GM18909 (cell line): Measurements from ENCODE around the gene IRF4.

Experiments
- ATAC-seq: cut with Tn5 transposase; IDR thresholded peaks from one replicate; pipeline ENCODE4 v1.9.1; 2021; ENCODE audit warnings: mild to moderate bottlenecking; ENCODE audit not compliant: unreplicated experiment, poor library complexity

IRF4 gene

DNA sequence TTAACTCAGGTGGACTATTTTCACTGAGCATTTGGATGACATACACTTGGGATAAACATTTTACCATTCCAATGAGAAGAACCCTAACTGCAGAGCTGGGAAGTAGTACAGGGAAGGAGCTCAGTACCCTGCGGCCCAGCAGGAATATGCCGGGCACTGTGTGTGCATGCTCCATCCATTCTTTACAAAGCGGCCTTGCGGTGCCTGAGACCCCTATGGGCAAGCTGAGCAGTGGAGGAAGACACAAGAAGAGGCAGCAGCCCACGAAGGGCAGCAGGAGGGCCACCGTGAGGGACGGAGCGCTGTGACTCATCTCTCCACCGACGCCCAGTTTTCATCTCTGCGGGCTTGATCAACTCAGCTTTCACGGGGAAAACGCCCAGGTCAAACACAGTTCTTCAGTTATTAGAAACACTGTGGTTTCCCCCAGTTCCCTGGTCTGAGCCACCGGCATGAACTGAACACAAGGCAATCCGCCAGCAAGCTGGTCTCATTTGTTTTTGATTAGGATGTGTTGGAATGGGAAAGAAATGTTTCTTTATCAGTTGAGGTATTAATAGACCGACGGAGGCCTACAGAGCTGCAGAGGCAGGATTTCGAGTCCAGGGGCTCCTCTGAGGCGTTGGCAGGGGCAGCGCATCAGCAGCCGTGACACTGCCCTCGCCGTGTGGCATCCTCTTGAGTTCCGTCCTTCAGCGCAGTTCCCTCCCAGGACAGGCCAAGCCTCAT is 44.9 kb downstream of the IRF4 start:
- ATAC-seq, result no peak

GRCh38 chr6:437037-437392 is 45.5 kb downstream of the IRF4 start:
- ATAC-seq, result no peak

DNA sequence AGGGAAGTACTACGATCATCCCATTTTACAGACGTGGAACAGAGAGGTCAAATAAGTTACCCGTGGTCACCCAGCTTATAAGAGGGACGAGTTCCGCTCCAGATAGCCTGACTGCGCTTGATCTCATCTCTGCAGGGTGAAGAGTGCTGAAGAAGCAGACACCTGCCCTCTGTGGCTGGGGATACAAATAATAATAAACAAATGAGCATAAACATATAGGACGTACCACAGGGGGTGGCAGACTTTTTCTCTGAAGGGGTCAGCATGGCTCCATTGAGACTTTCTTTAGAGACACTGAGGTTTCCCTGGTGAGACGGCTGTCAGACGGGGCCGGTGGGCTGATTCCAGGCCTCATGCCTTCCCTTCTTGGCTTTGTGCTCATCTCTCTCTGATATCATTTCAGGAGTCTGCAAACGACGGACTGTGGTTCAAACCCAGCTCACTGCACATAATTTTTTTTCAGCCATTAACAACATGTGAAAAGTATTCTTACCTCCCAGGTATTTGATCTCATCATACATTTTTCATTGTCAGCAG is 47.1 kb downstream of the IRF4 start:
- no peak for ATAC-seq

DNA sequence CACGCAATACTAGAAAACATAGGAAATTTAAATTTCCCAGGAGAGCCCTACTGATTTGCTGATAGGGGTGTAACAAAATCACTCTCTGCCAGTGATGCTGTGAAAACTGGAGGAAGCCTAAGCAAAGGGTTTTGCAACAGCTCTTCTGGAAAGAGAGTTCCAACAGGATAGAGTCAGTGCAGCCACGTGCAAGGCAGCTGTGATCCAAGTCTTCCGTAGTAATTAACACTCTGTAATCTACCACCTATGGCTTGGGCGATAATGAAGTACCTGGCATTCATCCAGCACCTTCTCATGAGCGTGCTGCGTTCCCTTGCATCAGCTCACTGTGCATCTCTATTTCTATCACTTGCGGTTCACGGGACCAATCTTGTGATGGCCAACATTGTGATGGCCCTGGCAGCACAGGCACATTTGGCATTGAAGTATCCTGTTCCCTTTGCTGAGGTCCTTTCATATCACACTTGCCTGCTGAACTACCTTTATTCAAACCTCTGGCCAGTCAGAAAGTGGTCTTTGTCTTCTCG is 48.2 kb downstream of the IRF4 start:
- no peak for ATAC-seq

- no peak for ATAC-seq
These were observed 49.8 kb downstream of the IRF4 start for GRCh38 chr6:441126-441920.

- ATAC-seq, result no peak
These were observed 52.1 kb downstream of the IRF4 start for GRCh38 chr6:443621-444159.

DNA sequence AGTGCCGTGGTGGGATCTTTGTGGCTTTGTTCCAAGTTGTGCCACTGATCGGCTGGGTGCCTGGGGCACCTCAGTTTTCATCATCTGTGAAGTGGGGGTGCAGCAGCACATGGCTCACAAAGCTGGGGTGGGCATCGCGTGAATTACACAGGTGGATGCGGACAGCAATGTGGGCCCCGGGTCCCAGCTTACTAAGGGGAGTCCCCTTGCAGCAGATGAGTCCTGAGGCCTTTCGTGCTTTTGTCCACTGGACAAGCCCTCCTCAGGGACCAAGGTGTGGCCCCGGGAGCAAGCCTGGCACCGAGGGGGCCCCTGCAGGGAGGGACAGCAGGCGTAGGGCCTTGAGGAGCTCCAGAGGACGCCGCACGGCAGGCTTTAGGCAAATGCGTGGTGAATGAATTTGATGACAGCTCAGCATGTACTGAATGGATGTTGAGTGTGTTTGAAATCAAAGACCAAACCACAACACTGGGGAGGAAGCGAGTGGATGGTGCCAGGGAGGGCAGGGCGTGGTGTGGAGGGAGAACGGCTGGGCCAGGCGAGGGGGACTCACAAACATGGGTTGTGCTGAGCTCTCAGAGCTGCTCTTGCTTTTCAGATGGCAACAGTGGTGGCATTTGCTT is 53.2 kb downstream of the IRF4 start:
- ATAC-seq, result no peak

GRCh38 chr6:445571-446417 is 54.2 kb downstream of the IRF4 start:
- no peak for ATAC-seq

GRCh38 chr6:446418-447366 is 55.1 kb downstream of the IRF4 start:
- no peak for ATAC-seq

- no peak for ATAC-seq
These were observed 56.0 kb downstream of the IRF4 start for GRCh38 chr6:447381-448165.

GRCh38 chr6:448296-449056 is 56.9 kb downstream of the IRF4 start:
- no peak for ATAC-seq

- ATAC-seq, result no peak
These were observed 57.5 kb downstream of the IRF4 start for GRCh38 chr6:449057-449430.

- no peak for ATAC-seq
These were observed 58.2 kb downstream of the IRF4 start for GRCh38 chr6:449486-450419.

DNA sequence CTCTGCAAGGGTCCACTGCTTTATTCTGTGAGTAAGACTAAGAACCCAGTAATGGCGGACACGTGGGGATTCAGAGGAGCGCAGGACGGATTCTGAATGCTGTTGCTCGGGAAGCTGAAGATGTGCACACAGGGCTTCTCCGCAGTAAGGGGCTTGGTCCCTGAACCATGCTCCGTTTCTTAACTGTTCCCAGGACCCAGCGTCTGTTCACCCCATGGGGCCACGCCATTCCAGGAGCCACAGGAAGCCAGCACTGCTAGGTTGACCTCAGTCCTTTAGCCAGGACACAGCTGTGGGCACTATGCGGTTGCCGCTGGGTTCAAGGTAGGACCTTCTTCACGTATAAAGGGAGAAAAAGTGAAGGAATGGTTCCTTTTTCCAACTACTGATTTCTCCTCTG is 59.8 kb downstream of the IRF4 start:
- no peak for ATAC-seq

- no peak for ATAC-seq
These were observed 60.3 kb downstream of the IRF4 start for GRCh38 chr6:451847-452246.
